NCI-H2081 treated with DMSO at 0.1 percent for 48 hours (cell line): ENCODE results near the gene ZFP14.
"Not testable (repeated sequence)": the region's sequence is repeated elsewhere in the genome, so short reads cannot be mapped to it uniquely, and the experiment has no call there.

Experiments used
- DNase-seq: peaks from one replicate; lab custom pipeline; 2025; lab: John Stamatoyannopoulos, UW

The ZFP14 gene

GRCh38 chr19:36331353-36332228 is 47.4 kb downstream of the ZFP14 start:
- DNase-seq = peak; percentile 62

DNA sequence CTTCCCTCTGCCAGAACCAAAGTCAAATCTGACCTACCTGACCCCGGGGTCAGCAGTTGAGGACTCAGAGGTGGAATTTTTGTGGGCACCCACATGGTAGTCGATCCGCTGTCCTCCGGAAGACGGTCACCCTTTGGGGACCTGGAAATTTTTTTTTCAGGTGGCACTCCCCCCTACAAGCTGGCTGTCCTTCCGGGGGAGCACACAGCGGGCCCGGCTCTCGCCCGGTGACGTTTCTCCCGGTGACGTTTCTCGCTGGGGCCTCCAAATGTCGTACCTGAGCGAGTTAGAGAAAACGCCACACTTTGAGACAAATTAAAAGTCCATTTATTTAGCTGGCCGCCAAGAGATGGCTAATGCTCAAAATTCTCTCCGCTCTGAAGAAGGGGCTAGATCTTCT is 48.8 kb downstream of the ZFP14 start:
- DNase-seq = no peak

DNA sequence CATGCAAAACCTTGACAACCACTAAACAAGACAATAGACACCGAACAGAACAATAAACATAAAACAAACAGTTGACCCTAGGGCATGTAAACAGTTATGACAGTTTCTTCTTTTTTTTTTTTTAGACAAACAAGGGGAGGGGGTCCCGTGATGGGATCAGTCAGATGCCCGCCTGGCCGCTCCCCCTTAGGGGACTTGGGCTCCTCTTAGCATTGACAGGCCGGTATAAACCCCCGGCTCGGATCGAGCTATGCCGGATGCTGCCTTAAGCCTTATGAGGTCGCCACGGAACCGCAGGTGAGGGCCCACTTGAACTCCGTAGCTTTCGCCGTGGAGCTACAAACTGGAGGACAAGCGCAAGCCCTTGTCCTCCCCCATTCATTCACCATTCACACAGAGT is 49.5 kb downstream of the ZFP14 start:
- DNase-seq = not testable (repeated sequence)

DNA sequence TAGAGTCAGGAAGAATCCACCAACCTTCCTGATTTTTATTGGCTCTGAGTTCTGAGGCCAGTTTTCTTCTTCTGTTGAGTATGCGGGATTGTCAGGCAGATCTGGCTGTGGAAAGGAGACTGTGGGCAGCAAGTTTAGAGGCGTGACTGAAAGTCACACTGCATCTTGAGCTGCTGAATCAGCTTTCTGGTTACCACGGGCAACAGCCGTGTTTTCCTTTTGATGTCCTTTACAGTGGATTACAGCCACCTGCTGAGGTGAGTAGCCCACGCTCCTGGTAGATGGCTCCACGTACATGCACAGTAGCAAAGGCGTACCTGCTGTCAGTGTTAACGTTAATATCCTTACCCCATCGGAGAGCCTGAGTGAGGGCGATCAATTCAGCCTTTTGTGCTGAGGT is 52.4 kb downstream of the ZFP14 start:
- DNase-seq = not testable (repeated sequence)

DNA sequence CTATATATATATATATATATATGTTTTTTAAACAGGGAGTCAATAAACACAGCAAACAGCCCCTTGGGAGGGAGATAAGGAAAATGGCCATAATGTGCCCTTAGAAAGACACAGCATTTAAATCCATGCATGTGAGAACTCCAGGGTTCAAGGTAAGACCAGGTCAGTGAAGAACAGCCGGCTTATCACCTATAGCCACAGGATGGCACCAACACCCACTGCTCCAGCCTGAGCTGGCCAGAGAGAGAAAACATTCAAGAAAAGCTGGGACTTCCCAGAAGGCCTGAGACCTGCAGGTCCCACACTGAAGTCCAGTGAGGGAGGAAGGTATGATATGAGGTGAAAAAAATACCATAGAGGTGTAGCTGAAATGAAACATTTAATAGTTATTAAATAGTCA is 63.8 kb downstream of the ZFP14 start:
- not testable (repeated sequence) for DNase-seq

GRCh38 chr19:36314053-36314452 is 64.9 kb downstream of the ZFP14 start:
- DNase-seq = not testable (repeated sequence)

DNA sequence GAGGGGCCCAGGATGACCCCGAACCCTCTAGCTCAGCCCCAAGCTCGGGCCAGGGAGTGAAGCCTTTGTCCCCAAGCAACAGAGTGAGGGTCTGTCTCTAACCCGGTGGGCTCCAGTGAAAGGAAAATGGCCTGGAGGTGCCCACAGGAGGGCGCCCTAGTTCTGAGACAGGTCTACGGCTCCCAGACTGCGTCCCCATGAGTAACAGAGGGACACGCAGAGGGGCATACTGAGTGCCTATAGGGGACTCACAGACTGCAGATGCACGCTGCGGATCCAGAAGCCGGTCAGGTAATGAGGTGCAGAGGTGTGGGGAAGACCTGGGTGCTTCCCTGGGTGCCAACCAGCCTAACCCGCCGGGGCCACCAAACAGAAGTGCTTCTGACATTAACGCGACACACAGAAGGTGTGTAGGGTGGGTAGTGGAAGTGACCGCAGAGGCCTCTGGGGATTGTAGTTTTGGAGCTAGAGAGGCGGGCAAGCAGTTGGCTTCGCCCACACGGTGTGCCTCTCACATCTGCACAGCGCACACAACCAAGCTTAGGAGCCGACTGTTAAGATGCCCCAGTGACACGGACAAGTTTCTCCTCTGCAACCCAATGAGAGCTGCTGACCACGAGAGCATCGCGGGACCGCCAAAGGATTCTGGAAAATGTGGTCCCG is 67.8 kb downstream of the ZFP14 start:
- not testable (repeated sequence) for DNase-seq

DNA sequence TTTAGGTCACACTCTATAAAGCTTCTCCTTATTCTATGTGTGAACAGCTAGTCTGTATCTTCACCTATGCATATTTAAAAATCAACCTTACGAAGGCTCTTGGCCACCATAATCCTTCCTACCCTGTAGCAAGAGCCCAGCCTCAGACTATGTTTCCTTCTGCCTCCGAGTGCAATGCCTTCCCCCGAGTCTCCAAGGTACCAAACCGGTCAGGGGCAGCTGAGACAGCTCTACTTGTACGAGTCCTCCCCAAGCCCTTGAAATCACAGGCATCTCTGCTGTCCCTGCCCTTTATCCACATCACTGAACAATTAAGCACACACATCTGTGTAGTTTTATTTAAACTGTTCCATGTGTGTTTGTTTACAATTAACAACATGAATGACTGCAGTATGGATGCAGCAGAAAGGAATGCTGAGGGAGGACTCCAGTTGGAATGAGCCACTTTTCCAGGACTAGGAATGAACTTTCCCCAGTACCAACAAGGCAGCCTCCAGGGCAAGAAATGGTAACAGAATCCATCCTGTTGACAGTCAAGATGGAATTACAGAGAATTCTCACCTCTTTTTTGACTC is 68.5 kb downstream of the ZFP14 start:
- DNase-seq = not testable (repeated sequence)

DNA sequence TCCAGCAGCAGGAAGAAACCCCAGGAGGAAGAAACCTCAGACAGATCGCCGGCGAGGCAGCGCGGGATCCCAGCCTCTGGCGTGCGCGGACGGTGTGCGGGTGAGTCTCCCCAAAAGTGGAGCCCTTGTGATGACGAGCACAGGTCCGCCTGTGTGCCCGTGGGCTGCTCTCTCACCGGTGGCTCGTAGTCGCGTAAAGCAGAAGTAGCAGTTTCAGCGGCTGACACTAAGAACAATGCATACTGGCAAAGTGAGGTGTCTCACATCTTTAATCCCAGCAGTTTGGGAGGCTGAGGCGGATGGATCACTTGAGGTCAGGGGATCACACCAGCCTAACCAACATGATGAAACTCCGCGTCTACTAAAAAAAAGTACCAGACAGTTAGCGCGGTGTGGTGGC is 69.2 kb downstream of the ZFP14 start:
- DNase-seq = not testable (repeated sequence)

DNA sequence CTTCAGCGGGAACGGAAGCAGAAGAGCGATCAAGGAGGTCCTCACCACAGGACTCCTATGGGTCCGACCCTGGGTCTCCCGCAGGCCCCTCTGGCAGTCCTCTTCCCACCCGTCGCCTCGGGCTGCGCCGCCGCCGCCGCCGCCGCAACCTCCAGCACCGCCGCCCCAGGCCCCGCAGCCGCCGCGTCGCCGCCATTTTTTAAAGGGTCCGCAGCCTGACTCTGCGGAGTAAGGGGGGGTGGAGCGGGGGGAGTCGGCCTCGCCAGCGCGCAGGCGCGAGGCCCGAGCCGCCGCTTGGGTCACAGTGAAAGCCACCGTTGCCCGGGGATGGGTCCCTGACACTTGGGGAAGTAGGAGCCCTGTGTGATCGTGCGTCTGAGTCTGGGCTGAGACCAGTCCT is 69.7 kb downstream of the ZFP14 start:
- DNase-seq = not testable (repeated sequence)

DNA sequence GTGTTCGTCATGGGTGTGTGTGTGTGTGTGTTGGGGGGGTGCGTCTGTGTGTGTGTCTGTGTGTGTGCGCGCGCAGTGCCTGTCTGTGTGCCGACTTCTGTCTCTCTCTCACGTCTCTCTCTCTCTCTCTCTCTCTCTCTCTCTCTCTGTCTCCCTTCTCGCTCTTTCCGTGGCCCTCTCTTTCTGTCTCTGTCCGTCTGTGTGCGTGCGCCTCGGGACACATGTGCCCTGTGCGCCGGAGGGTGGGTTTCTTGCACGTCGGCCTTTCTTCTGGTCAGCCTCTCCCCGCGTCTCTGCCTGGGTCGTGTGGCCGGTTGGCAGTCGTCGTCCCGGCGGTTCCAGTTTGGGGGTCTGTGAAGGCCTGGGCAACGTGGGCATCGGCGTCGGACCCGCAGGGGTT is 86.7 kb downstream of the ZFP14 start:
- not testable (repeated sequence) for DNase-seq
